Measurements from ENCODE around the gene TBC1D22A. TPM values are rescaled to one million over a fixed set of nuclear protein-coding genes. Genes with fewer than 3 reads are reported as not detected.

The TBC1D22A gene
- total RNA-seq, 1 donor from 2014 or later = 87.8 TPM

DNA sequence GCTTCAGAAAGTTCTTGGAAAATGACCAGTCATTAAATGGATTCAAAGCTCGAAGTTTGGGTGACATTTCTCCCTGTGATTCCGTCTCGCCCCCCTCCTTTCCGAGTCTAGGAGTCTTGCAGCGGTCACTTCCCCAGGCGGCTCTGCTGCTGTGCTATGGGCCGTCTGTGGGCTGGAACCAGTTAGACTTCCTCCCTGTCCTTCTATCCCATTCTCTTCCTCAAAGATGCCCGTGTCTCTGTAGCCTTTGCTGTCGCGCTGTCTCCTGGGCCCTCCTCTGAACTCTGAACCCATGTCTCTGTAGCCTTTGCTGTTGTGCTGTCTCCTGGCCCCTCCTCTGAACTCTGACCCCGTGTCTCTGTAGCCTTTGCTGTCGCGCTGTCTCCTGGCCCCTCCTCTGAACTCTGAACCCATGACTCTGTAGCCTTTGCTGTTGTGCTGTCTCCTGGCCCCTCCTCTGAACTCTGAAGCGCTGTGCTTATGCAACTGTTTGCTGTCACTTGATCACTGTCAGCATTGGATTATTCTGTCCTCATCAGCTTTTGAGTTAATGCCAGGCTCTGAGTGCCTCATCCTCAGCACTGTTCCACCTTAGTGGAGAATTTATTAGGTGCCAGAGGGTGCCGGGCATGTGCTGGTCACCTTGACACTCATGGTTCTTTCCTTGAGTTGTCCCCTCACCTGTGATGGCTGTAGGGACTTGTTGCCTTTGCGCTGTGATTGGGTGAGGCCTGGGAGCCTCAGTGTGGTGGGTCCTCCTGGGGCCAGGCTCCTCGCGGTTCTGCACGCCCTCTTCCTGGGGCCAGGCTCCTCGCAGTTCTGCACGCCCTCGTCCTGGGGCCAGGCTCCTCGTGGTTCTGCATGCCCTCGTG lies 173.3 kb downstream of the TBC1D22A start:
- no peak overlapping the region for H3K27ac ChIP-seq
- H3K27me3 ChIP-seq = no peaks in the 10 kb centered on the region
- intact Hi-C loops (cut with DNase I) = no loop called here
- no peak overlapping the region for H3K4me3 ChIP-seq
- DNase-seq (ENCODE audit: low spot score in 2 of 2) = no peak
- H3K36me3 ChIP-seq = no peaks in the 10 kb centered on the region
- TF ChIP-seq, protein P1, sequence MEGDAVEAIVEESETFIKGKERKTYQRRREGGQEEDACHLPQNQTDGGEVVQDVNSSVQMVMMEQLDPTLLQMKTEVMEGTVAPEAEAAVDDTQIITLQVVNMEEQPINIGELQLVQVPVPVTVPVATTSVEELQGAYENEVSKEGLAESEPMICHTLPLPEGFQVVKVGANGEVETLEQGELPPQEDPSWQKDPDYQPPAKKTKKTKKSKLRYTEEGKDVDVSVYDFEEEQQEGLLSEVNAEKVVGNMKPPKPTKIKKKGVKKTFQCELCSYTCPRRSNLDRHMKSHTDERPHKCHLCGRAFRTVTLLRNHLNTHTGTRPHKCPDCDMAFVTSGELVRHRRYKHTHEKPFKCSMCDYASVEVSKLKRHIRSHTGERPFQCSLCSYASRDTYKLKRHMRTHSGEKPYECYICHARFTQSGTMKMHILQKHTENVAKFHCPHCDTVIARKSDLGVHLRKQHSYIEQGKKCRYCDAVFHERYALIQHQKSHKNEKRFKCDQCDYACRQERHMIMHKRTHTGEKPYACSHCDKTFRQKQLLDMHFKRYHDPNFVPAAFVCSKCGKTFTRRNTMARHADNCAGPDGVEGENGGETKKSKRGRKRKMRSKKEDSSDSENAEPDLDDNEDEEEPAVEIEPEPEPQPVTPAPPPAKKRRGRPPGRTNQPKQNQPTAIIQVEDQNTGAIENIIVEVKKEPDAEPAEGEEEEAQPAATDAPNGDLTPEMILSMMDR (IDR thresholded peaks at IDR 0.05) = no peak
- H3K9me3 ChIP-seq = no peaks in the 10 kb centered on the region
- no peaks in the 10 kb centered on the region for H3K4me1 ChIP-seq

DNA sequence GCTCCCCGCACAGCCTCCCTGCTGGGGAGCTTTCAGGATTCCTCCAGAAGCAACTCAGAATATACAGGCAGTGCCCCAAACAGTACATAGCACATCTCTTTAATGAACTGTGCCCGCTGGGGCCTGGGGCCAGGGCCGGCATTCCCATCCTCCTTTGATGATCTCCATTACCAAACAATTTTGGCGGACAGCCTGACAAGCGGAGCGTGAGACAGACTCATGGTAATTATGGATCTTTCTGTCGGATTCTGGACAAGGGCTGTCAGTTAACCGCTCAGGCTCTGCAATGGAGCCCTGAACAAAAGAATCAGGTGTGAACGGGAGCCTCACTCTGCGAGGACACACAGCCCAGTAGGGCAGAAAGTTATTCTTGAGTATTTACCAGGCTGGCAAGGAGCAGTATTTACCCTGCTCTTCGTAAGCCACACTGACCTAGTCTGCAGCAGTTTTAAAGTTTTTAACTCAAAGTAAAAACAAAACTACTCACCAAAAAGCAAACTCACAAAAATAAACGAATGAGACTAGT lies 174.0 kb downstream of the TBC1D22A start:
- Histone ChIP-seq H3K36me3 (no peaks in the 10 kb centered on the region), H3K27ac (no peak overlapping the region), H3K27me3 (no peaks in the 10 kb centered on the region), H3K9me3 (no peaks in the 10 kb centered on the region), H3K4me1 (no peaks in the 10 kb centered on the region), H3K4me3 (no peak overlapping the region)
- intact Hi-C loops (cut with DNase I) = no loop called here
- DNase-seq (ENCODE audit: low spot score in 2 of 2) = no peak
- TF ChIP-seq, protein P1 (IDR thresholded peaks at IDR 0.05) = no peak

DNA sequence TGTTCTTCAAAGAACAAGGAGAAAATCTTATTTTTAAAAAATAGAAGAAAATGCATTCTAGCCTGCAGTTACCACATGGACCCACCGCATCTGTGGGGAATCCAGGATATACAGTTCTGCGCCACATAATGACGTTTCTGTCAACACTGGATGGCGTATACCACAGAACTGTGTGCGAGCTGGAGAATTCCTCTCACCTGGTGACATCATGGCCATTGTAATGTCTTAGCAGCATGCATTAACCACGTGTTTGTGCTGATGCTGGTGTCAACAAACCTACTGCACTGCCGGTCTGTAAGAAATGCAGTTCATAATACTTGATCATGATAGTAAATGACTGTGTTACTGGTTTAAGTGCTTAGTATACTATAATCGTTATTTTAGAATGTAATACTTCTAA lies 174.7 kb downstream of the TBC1D22A start:
- H3K27me3 ChIP-seq = no peaks in the 10 kb centered on the region
- no peak for DNase-seq (ENCODE audit: low spot score in 2 of 2)
- H3K9me3 ChIP-seq = no peaks in the 10 kb centered on the region
- H3K4me1 ChIP-seq = no peaks in the 10 kb centered on the region
- intact Hi-C loops (cut with DNase I) = no loop called here
- TF ChIP-seq, protein P1 (IDR thresholded peaks at IDR 0.05) = no peak
- no peak overlapping the region for H3K27ac ChIP-seq
- no peaks in the 10 kb centered on the region for H3K36me3 ChIP-seq
- no peak overlapping the region for H3K4me3 ChIP-seq

DNA sequence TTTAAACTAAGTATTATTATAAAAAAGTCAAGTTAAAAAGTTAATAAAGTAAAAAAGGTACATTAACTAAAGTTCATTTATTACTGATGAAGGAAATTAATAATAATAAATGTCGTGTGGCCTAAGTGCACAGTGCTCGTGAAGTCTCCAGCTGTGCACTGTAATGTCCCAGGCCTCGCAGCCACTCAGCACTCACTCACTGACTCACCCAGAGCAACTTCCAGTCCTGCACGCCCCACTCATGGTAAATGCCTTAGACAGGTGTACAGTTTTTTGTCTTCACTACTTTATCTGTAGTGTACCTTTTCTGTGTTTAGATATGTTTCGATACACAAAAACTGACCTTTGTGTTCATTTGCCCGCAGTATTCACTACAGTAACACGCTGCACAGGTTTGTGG lies 175.5 kb downstream of the TBC1D22A start:
- Histone ChIP-seq H3K27me3 (no peaks in the 10 kb centered on the region), H3K4me3 (no peak overlapping the region), H3K36me3 (no peaks in the 10 kb centered on the region), H3K4me1 (no peaks in the 10 kb centered on the region), H3K9me3 (no peaks in the 10 kb centered on the region), H3K27ac (no peak overlapping the region)
- intact Hi-C loops (cut with DNase I) = no loop called here
- TF ChIP-seq, protein P1 (IDR thresholded peaks at IDR 0.05) = no peak
- no peak for DNase-seq (ENCODE audit: low spot score in 2 of 2)

DNA sequence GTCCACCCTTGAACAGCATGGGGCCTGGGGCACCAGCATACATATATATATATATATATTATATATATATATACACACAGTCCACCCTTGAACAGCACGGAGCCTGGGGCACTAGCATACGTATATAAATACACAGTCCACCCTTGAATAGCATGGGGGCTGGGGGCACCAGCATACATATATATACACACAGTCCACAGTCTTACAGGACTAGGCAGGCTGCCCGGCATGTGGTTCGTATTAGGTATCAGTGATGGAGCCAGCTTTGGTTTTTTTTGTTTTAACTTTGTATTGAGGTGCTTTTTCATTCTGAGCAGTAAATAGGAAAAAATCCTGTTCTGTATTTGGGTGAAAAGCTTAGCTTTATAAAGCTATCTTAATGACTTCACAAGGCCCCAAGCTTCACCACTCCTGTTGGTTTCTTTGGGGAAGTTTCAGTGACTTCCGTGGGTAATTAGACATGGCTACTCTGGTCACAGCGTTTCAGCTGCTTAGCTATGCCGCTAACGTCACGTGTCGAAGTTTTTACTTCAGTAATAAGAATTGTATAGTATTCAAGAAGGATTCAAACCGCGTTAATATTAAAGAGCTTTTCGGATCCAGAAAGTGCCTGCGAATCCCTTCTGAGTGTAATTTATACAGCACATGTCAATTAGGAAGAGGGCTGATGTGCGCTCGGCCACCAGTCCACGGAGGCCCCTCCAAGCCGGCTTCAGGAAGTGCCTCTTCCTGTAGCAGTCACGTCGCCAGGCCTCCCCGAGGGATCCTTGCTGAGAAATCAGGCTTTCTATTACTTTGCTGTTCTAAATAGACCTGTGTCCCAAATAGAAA lies 179.7 kb downstream of the TBC1D22A start:
- Histone ChIP-seq H3K4me1 (no peaks in the 10 kb centered on the region), H3K27me3 (no peaks in the 10 kb centered on the region), H3K4me3 (no peak overlapping the region), H3K27ac (peak overlapping the region; percentile 21 to 26), H3K9me3 (no peaks in the 10 kb centered on the region), H3K36me3 (no peaks in the 10 kb centered on the region)
- intact Hi-C loops (cut with DNase I) = no loop called here
- TF ChIP-seq, protein P1 (IDR thresholded peaks at IDR 0.05) = no peak
- DNase-seq (ENCODE audit: low spot score in 2 of 2) = no peak

Measured in ascending aorta (tissue), 2 donors.